GM10266 (cell line): ENCODE measurements around the gene LCE4A.
"Not testable (repeated sequence)": the region's sequence is repeated elsewhere in the genome, so short reads cannot be mapped to it uniquely, and the experiment has no call there.

Experiments used
- DNase-seq: peaks from one replicate; pipeline ENCODE4 v3.0.0; 2012; ENCODE audit errors: extremely low spot score
- TF ChIP-seq, protein P1 (sequence below): IDR thresholded peaks from 2 replicates; pipeline ENCODE4 v1.5.1; 2012; ENCODE audit warnings: mild to moderate bottlenecking, low read depth; ENCODE audit not compliant: control insufficient read depth, insufficient read depth; ENCODE audit errors: missing control alignments

LCE4A gene, protein sequence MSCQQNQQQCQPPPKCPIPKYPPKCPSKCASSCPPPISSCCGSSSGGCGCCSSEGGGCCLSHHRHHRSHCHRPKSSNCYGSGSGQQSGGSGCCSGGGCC

DNA sequence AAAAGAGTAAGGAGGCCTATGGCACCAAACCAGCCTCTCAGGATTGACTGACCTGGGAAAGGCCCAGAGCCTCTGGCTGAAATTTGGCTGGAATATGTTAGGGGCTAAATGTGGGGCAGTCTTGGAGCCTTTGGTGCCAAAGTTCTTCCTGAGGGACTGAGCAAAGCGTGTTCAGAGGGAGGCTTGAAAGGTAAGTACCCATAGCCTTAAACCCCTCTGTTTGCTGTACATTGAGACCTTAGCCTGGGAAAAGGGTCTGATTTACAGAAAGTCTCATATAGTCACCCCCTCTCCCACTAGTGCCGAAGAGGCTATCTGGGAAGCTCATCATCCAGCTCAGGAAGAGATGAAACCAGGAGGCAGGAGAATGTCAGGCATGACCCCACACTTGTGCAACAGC is at the start of gene LCE4A:
LCE4A (plus strand) TSS at position 301 of the 400 bp plus-strand sequence. CDS start 916 bp downstream, outside the sequence.
- DNase-seq = no peak
- TF ChIP-seq, protein P1, sequence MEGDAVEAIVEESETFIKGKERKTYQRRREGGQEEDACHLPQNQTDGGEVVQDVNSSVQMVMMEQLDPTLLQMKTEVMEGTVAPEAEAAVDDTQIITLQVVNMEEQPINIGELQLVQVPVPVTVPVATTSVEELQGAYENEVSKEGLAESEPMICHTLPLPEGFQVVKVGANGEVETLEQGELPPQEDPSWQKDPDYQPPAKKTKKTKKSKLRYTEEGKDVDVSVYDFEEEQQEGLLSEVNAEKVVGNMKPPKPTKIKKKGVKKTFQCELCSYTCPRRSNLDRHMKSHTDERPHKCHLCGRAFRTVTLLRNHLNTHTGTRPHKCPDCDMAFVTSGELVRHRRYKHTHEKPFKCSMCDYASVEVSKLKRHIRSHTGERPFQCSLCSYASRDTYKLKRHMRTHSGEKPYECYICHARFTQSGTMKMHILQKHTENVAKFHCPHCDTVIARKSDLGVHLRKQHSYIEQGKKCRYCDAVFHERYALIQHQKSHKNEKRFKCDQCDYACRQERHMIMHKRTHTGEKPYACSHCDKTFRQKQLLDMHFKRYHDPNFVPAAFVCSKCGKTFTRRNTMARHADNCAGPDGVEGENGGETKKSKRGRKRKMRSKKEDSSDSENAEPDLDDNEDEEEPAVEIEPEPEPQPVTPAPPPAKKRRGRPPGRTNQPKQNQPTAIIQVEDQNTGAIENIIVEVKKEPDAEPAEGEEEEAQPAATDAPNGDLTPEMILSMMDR = no peak

DNA sequence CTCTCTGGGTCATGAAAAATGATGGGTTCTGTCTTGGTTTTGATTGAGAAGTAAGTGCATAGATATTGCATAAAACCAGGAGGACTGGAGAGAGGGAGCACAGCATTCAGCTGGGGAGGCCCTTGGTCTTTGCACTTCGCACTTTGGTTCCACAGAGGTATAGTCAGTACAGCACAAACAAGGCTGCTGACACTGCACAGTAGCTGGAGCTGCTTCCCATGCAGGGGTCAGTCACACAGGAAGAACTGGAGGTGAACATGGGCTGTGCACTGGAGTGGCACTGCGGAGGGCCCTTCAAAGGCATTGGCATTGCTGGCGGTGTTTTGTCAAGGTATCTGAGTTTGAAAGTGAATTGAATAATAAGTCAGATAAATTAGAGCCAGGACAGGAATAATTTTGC is 49.3 kb upstream of the LCE4A start:
- TF ChIP-seq, protein P1 = no peak
- DNase-seq = no peak

DNA sequence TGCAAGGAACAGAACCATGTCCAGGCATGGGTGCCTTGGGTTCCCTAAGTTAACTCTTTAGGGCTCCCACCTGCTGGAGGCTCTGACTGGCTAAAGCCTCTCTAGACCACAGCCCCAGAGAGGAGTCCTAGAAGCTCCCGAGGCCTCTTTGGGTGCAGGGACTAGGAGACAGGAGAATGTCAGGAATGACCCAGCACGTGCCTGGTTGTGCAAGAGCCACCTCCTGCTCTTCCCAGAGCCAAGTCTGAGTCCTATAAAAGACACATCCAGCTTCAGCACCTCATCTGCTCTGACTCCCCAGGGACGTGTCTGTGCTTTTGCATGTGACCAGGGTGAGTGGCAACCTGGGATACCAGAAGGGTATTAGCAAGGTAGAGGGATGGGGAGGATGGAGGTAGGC is 44.9 kb upstream of the LCE4A start, which contains the start of gene LCE2D:
LCE2D (plus strand) TSS at position 283 of the 400 bp plus-strand sequence. CDS start 726 bp downstream, outside the sequence.
- TF ChIP-seq, protein P1 = no peak
- no peak for DNase-seq

DNA sequence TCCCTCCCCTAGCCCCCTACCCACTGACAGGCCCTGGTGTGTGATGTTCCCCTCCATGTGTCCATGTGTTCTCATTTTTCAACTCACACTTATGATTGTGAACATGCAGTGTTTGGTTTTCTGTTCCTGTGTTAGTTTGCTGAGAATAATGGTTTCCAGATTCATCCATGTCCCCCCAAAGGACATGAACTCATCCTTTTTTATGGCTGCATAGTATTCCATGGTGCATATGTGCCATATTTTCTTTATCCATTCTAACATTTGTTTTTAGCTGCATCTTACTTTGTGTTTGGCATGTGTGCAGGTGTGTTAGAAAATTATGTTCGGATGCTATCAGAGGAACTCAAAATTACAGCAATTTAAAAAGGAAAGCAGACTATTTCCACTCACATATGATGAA is 41.8 kb upstream of the LCE4A start:
- not testable (repeated sequence) for DNase-seq

DNA sequence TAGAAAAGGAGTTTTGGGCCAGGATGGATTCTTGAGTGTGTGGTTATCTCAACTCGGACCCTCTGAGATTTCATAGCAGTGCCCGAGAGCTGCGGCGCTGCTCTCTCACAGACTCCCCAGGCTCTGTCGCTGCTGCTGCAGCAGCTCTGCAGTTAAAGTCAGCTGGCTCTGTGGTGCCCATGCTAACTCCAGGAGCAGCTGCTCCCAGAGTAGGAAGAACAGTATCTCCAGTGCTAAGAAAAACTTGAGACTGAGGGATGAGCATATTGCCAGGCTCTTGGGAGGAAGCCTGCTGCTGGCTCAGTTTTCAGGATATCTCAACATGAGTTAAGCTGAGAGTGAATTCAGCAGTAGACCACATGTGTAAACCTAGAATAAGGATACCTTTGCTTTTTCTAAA is 40.3 kb upstream of the LCE4A start:
- DNase-seq = no peak
- TF ChIP-seq, protein P1 = no peak

DNA sequence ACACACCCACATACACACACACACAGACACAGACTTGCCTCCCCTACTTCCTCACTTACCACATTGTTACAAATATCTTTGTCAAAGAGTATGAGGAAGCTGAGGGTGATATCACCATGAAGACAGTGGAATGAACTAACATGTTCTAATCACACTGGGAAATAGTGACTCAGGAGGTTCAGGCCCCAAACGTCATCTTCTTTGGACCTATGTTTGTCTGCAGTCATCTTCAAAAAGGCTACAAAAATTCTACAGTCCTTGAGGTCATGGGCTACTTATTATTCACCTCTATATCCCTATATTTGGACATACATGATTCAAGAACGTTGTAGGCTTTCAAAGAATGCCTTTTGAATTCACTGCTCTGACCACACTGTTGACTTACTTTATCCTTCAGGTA is 34.9 kb upstream of the LCE4A start:
- no peak for DNase-seq
- TF ChIP-seq, protein P1 = no peak

DNA sequence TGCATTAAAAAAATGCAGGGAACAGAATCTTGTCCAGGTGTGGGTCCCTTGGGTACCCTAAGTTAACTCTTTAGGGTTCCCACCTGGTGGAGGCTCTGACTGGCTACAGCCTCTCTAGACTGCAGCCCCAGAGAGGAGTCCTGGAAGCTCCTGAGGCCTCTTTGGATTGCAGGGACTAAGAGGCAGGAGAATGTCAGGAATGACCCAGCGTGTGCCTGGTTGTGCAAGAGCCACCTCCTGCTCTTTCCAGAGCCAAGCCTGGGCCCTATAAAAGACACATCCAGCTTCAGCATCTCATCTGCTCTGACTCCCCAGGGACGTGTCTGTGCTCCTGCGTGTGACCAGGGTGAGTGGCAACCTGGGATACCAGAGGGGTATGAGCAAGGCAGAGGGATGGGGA is 33.0 kb upstream of the LCE4A start, which contains the start of gene LCE2C:
LCE2C (plus strand) TSS at position 297 of the 400 bp plus-strand sequence. CDS start 737 bp downstream, outside the sequence.
- DNase-seq = not testable (repeated sequence)

DNA sequence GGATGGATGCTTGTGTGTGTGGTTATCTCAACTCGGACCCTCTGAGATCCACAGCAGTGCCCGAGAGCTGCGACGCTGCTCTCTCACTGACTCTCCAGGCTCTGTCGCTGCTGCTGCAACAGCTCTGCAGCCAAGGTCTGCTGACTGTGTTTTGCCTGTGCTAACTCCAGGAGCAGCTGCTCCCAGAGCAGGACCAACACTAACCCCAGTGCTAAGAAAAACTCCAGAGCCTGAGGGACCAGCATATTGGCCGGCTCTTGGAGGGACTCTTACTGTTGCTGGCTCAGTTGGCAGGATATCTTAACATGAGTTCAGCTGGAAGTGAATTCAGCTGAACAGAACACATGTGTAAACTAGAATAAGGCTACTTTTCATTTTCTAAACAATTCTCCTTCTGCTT is 28.5 kb upstream of the LCE4A start:
- TF ChIP-seq, protein P1 = no peak
- no peak for DNase-seq
